Measurements from ENCODE around the gene PRDM11. TPM values are rescaled to one million over a fixed set of nuclear protein-coding genes. Genes with fewer than 3 reads are reported as not detected.

Gene PRDM11
- total RNA-seq (2021; fragmentation: NEBNext Ultra II Directional; extraction: Animal tissue kit (Norgen Biotek cat#: 25700)) (10.0 and 11.7 TPM in 2 replicates), polyA plus RNA-seq (2011; rRNA removed) (3.6 and 5.6 TPM in 2 replicates), polyA minus RNA-seq (2011; rRNA and poly(A)+ RNA removed) (8.0 and 10.8 TPM in 2 replicates)
- 5.0 TPM for polyA plus RNA-seq (2011; cell fraction: cytosol; rRNA removed)
- 6.9 TPM for polyA plus RNA-seq (2011; cell fraction: nucleus; rRNA removed)
- polyA plus RNA-seq (2012, experiment 1 of 2) = 4.1 to 4.5 TPM (median 4.2 TPM) in 4 replicates
- polyA plus RNA-seq (2012, experiment 2 of 2) = 1.9 TPM
- 3.0 TPM for polyA plus RNA-seq (2013, experiment 1 of 2)
- 3.1 TPM for polyA plus RNA-seq (2013, experiment 2 of 2)
- polyA minus RNA-seq (2011; cell fraction: cytosol; rRNA and poly(A)+ RNA removed) = 4.5 TPM
- 9.1 TPM for polyA minus RNA-seq (2011; cell fraction: nucleus; rRNA and poly(A)+ RNA removed)
- long read RNA-seq, experiment 1, partial matches to known transcripts = 0 of 9 reads
- long read RNA-seq, experiment 1, other reads (novel, unspliced or antisense) = 8 of 9 reads
- long read RNA-seq, experiment 2, partial matches to known transcripts = 1 of 1 reads
- long read RNA-seq, experiment 2, other reads (novel, unspliced or antisense) = 0 of 1 reads

GRCh38 chr11:45146072-45147016 lies at the start of gene PRDM11:
TSS of gene PRDM11 (plus strand) at chr11:45146639. CDS start at chr11:45181767, 35,128 bp downstream.
- Histone ChIP-seq H4K91ac (replicated peaks; ENCODE audit: insufficient read length, low read length) (peak within 1 kb of the TSS; percentile 11), H3K4ac (replicated peaks; ENCODE audit: insufficient read length, low read depth, low read length) (no peak within 1 kb of the TSS), H3K9me3 (ENCODE audit: insufficient read depth in 2 of 2, low read depth in 1 of 2, low read length in 1 of 2) (peaks cover 0 to 3% of the 10 kb centered on the region in 2 experiments; a peak in 1 of 4 replicates), H3K79me2 (ENCODE audit: control insufficient read depth in 1 of 2, insufficient read depth in 2 of 2, low read length in 2 of 2) (peaks cover 6 to 38% of the 10 kb centered on the region in 2 experiments; a peak in 3 of 4 replicates), H3K4me1 (replicated peaks in 1 of 4; ENCODE audit: control insufficient read depth in 3 of 4, insufficient read depth in 4 of 4, low read length in 3 of 4) (peaks cover 0 to 11% (median 4%) of the 10 kb centered on the region in 4 experiments; a peak in 4 of 7 replicates), H2BK15ac (ENCODE audit: low read length) (no peak within 1 kb of the TSS), H3K18ac (ENCODE audit: extremely low read depth, low read length) (peak within 1 kb of the TSS; percentile 87; the same call in 1 of the 2 replicates), H3K4me3 (ENCODE audit: extremely low read depth in 1 of 4, insufficient read depth in 2 of 4, low read depth in 3 of 4, low read length in 4 of 4) (peak within 1 kb of the TSS; percentile 55 to 85 (median 70)), H3K9ac (replicated peaks in 1 of 4; ENCODE audit: extremely low read depth in 1 of 4, low read depth in 3 of 4, low read length in 3 of 4) (peak within 1 kb of the TSS; percentile 13 to 87 (median 62); a peak in 6 of 7 replicates), H4K8ac (ENCODE audit: extremely low read depth, insufficient read depth, low read length) (peak within 1 kb of the TSS; percentile 22; the same call in 1 of the 2 replicates), H3K27me3 (replicated peaks in 1 of 4; ENCODE audit: control insufficient read depth in 3 of 4, extremely low read depth in 1 of 4, insufficient read depth in 3 of 4, low read length in 3 of 4) (peaks cover 0 to 20% (median 10%) of the 10 kb centered on the region in 4 experiments; a peak in 5 of 7 replicates), H2BK20ac (ENCODE audit: low read length) (no peak within 1 kb of the TSS), H3K14ac (ENCODE audit: insufficient read length) (no peak within 1 kb of the TSS), H2AFZ (ENCODE audit: low read length) (peak within 1 kb of the TSS; percentile 40; the same call in 1 of the 2 replicates), H3K36me3 (ENCODE audit: control insufficient read depth in 2 of 4, insufficient read depth in 4 of 4, low read length in 3 of 4) (no peaks in the 10 kb centered on the region), H4K5ac (ENCODE audit: insufficient read length, low read depth, low read length) (peak within 1 kb of the TSS; percentile 63), H3K79me1 (ENCODE audit: low read depth, low read length) (peaks cover 13% of the 10 kb centered on the region), H3K23ac (ENCODE audit: insufficient read length) (no peak within 1 kb of the TSS), H2BK12ac (ENCODE audit: low read depth, low read length) (no peak within 1 kb of the TSS), H2AK5ac (ENCODE audit: low read depth, low read length) (no peak within 1 kb of the TSS), H3K4me2 (ENCODE audit: insufficient read depth in 1 of 2, low read depth in 2 of 2, low read length in 2 of 2) (peak within 1 kb of the TSS; percentile 85 to 86), H2BK120ac (replicated peaks; ENCODE audit: low read depth, low read length) (no peak within 1 kb of the TSS), H3K56ac (replicated peaks; ENCODE audit: insufficient read length, low read depth, low read length) (peak within 1 kb of the TSS; percentile 8), H3K27ac (ENCODE audit: low read depth, low read length) (peak within 1 kb of the TSS; percentile 26), H2BK5ac (ENCODE audit: low read depth, low read length) (peak within 1 kb of the TSS; percentile 87; the same call in 1 of the 2 replicates), H4K20me1 (replicated peaks in 1 of 2; ENCODE audit: control insufficient read depth in 1 of 2, insufficient read depth in 2 of 2, low read length in 2 of 2) (no peaks in the 10 kb centered on the region), H3K23me2 (ENCODE audit: low read depth, low read length) (peaks cover 11% of the 10 kb centered on the region)
- ChIA-PET POLR2A (ENCODE audit: partially characterized antibody) (interaction anchor here (0.7 to 1.8 kb wide), 7 partner anchors 11 to 217 kb away, joined by 3 to 8 read pairs (median 3); no protein-coding TSS in a partner anchor), CTCF (ENCODE audit: partially characterized antibody) (interaction anchor here (1.0 to 1.7 kb wide), 3 partner anchors 13 to 38 kb away, joined by 3 to 5 read pairs (median 4); no protein-coding TSS in a partner anchor)
- DNase-seq (ENCODE audit: low read depth in 1 of 2, low spot score in 2 of 2) (peak in 1 of 2 experiments; percentile 65), FAIRE-seq (no peak)
- 1% methylated on average over 87 of the region's 93 CpGs; no CpG with 5 or more reads in 1 of the 2 experiments for WGBS, 2 experiments (ENCODE audit: extremely low coverage in 1 of 2, insufficient coverage in 1 of 2, insufficient read length in 1 of 2, insufficient replicate concordance in 2 of 2, low coverage in 1 of 2, low lambda C conversion rate in 2 of 2, missing lambda C conversion rate in 1 of 2)
- TF ChIP-seq ATF2 (IDR thresholded peaks at IDR 0.05; ENCODE audit: low read length) (no peak), KDM4A (IDR thresholded peaks at IDR 0.05; ENCODE audit: low read depth, low read length, severe bottlenecking) (peak; percentile 16), YY1 (IDR thresholded peaks at IDR 0.05; ENCODE audit: low read depth, low read length) (peak; percentile 9; the same call in 1 of the 2 replicates), PHF8 (conservative IDR thresholded peaks at IDR 0.05; ENCODE audit: low read depth, low read length) (0 out of 2 replicates have a peak, but pooled peaks have one; percentile 29), POLR2A (IDR thresholded peaks at IDR 0.05; ENCODE audit: control extremely low read depth in 1 of 2, low read depth in 2 of 2, low read length in 2 of 2) (peak in 1 of 2 experiments; percentile 52; a peak in 1 of 3 replicates)

Measured in H1 (cell line).